ENCODE measurements around the gene CDK6. TPM values are rescaled to one million over a fixed set of nuclear protein-coding genes. Genes with fewer than 3 reads are reported as not detected.

Gene CDK6
- total and polyA plus RNA-seq, 10 of the 15 experiments (the other 5 are each of a cell fraction or from before 2014, with no cell fraction given), result 8.0 to 118 (median 45.8) TPM

DNA sequence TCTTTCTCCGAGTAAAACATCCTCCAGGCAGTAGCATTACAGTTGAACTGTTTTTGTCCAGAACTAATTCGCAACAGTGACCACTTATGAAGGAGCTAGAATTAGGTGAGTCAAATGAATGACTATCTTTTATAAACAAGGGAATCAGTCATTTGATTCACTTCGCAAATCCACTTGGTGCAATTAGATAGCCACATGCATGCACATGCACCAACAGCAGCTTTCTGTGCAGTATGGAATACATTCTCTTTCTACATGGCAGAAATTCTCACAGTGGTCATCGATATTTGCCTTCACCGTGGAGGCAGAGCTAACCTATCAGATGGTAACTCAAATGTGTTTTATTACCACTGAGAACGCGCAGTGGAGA is 118.8 kb downstream of the CDK6 start (continued):
- TF ChIP-seq, protein P1, sequence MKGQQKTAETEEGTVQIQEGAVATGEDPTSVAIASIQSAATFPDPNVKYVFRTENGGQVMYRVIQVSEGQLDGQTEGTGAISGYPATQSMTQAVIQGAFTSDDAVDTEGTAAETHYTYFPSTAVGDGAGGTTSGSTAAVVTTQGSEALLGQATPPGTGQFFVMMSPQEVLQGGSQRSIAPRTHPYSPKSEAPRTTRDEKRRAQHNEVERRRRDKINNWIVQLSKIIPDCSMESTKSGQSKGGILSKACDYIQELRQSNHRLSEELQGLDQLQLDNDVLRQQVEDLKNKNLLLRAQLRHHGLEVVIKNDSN (IDR thresholded peaks at IDR 0.05; ENCODE audit: borderline replicate concordance, extremely low read length, insufficient read depth, low read depth, low read length), result no peak
- TF ChIP-seq, protein P2, sequence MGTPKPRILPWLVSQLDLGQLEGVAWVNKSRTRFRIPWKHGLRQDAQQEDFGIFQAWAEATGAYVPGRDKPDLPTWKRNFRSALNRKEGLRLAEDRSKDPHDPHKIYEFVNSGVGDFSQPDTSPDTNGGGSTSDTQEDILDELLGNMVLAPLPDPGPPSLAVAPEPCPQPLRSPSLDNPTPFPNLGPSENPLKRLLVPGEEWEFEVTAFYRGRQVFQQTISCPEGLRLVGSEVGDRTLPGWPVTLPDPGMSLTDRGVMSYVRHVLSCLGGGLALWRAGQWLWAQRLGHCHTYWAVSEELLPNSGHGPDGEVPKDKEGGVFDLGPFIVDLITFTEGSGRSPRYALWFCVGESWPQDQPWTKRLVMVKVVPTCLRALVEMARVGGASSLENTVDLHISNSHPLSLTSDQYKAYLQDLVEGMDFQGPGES (IDR thresholded peaks at IDR 0.05), result no peak
- TF ChIP-seq MEF2A (IDR thresholded peaks at IDR 0.05; ENCODE audit: insufficient read depth, low read depth, low read length) (no peak), BACH1 (IDR thresholded peaks at IDR 0.05; ENCODE audit: borderline replicate concordance) (no peak), PML (IDR thresholded peaks at IDR 0.05; ENCODE audit: low read length) (no peak), STAT3 (IDR thresholded peaks at IDR 0.05; ENCODE audit: low read depth, low read length) (no peak)

DNA sequence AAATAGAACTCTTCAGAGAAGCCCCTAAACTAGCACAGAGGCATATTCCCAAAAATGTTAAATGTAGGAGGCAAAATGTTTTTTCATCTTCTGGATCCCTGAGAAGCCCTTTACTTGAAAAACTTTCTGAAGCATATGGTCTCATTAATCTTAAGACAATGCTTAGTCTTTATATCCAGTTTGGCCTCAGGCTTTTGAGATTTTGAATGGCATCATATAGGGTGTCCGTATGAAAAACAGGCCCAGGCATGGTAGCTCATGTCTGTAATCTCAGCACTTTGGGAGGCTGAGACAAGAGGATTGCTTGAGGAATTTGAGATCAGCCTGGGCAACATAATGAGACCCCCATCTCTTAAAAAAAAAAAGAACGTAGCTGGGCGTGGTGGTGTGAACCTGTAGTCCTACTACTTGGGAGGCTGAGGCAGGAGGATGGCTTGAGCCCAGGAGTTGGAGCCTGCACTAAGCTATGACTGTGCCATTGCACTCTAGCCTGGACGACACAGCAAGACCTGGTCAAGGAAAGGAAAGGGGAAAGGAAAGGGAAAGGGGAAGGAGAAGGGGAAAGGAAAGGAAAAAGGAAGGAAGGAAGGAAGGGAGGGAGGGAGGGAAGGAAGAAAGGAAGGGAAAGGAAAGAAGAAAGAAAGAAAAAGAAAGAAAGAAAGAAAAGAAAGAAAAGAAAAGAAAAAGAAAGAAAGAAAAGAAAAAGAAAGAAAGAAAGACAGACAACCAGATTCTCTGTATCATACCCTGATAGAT is 119.4 kb downstream of the CDK6 start:
- Histone ChIP-seq H3K9me3 (replicated peaks; ENCODE audit: control insufficient read depth, insufficient read depth, low read length) (no peaks in the 10 kb centered on the region), H3K4me3 (no peak overlapping the region), H3K4me1 (ENCODE audit: control insufficient read depth, insufficient read depth, low read length) (peaks cover 23% of the 10 kb centered on the region), H3K4me2 (ENCODE audit: control insufficient read depth, insufficient read depth) (no peak overlapping the region), H3K36me3 (ENCODE audit: control insufficient read depth in 2 of 2, insufficient read depth in 2 of 2, low read length in 1 of 2) (peaks cover 0 to 1% of the 10 kb centered on the region in 2 experiments; a peak in 1 of 4 replicates), H3K79me2 (ENCODE audit: control insufficient read depth, insufficient read depth, low read length) (peaks cover 13% of the 10 kb centered on the region), H2AFZ (ENCODE audit: control insufficient read depth, low read depth, low read length) (no peak overlapping the region), H3K9ac (ENCODE audit: control insufficient read depth, insufficient read depth, low read length) (no peak overlapping the region), H3K27ac (ENCODE audit: control insufficient read depth, insufficient read depth) (no peak overlapping the region), H3K27me3 (replicated peaks in 1 of 2; ENCODE audit: control insufficient read depth in 2 of 2, insufficient read depth in 2 of 2, low read length in 1 of 2) (no peaks in the 10 kb centered on the region), H4K20me1 (ENCODE audit: control insufficient read depth, insufficient read depth) (no peaks in the 10 kb centered on the region)
- DNase-seq (ENCODE audit: low read depth, low spot score), result no peak
- WGBS (ENCODE audit: insufficient coverage, insufficient replicate concordance, low lambda C conversion rate, missing lambda C conversion rate), result 99% methylated on average over 4 of the region's 4 CpGs
- POLR2A ChIA-PET, result no interaction called here
- CTCF ChIA-PET, result interaction anchor here (1.4 to 1.8 kb wide), 3 partner anchors 95 to 115 kb away, joined by 3 to 4 read pairs (median 3); no protein-coding TSS in a partner anchor
- intact Hi-C loops (cut with micrococcal nuclease; ENCODE audit: unreplicated experiment), result no loop called here
- FAIRE-seq, result no peak
- BruUV-seq (replicated peaks), result no TSS peak
- no peak for ATAC-seq
- TF ChIP-seq SREBF2 (IDR thresholded peaks at IDR 0.05; ENCODE audit: low read length), result no peak
- no peak for TF ChIP-seq CBFB (IDR thresholded peaks at IDR 0.05; ENCODE audit: low read depth)
- TF ChIP-seq, protein P3, sequence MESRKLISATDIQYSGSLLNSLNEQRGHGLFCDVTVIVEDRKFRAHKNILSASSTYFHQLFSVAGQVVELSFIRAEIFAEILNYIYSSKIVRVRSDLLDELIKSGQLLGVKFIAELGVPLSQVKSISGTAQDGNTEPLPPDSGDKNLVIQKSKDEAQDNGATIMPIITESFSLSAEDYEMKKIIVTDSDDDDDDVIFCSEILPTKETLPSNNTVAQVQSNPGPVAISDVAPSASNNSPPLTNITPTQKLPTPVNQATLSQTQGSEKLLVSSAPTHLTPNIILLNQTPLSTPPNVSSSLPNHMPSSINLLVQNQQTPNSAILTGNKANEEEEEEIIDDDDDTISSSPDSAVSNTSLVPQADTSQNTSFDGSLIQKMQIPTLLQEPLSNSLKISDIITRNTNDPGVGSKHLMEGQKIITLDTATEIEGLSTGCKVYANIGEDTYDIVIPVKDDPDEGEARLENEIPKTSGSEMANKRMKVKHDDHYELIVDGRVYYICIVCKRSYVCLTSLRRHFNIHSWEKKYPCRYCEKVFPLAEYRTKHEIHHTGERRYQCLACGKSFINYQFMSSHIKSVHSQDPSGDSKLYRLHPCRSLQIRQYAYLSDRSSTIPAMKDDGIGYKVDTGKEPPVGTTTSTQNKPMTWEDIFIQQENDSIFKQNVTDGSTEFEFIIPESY (IDR thresholded peaks at IDR 0.05), result no peak
- TF ChIP-seq, protein P1 (IDR thresholded peaks at IDR 0.05; ENCODE audit: borderline replicate concordance, extremely low read length, insufficient read depth, low read depth, low read length), result no peak
- no peak for TF ChIP-seq RAD51 (IDR thresholded peaks at IDR 0.05)
- no peak for TF ChIP-seq POU2F2 (IDR thresholded peaks at IDR 0.05; ENCODE audit: borderline replicate concordance, low read depth, low read length)
- TF ChIP-seq TARDBP (IDR thresholded peaks at IDR 0.05; ENCODE audit: borderline replicate concordance), result no peak
- in situ Hi-C loops (cut with MboI), result no loop called here
- SMC1A ChIA-PET (ENCODE audit: uncharacterized antibody, unreplicated experiment), result interaction anchor here (1.0 to 1.8 kb wide), 6 partner anchors 8 to 112 kb away, joined by 3 to 6 read pairs (median 4); no protein-coding TSS in a partner anchor
- RAD21 ChIA-PET (ENCODE audit: unreplicated experiment), result no interaction called here

All from GM12878 (cell line).